IPS-15b (cell line): Measurements from ENCODE around the gene MTMR1.

Experiments used
- H3K27me3 ChIP-seq: one replicate; pipeline ENCODE4 v1.6.1; 2013; ENCODE audit warnings: low read length; ENCODE audit not compliant: control insufficient read depth, insufficient read depth
- H3K36me3 ChIP-seq: one replicate; pipeline ENCODE4 v1.6.1; 2013; ENCODE audit warnings: low read length; ENCODE audit not compliant: control insufficient read depth, insufficient read depth
- H3K4me1 ChIP-seq: one replicate; pipeline ENCODE4 v1.6.1; 2013; ENCODE audit warnings: mild to moderate bottlenecking, low read length; ENCODE audit not compliant: control insufficient read depth, insufficient read depth
- H3K4me3 ChIP-seq: one replicate; pipeline ENCODE4 v1.5.1; 2013; ENCODE audit warnings: low read depth, low read length
- H3K9ac ChIP-seq: one replicate; pipeline ENCODE4 v1.6.1; 2013; ENCODE audit warnings: low read depth, mild to moderate bottlenecking, low read length
- H3K9me3 ChIP-seq: one replicate; pipeline ENCODE4 v1.6.1; 2013; ENCODE audit warnings: mild to moderate bottlenecking, low read length; ENCODE audit not compliant: control insufficient read depth, insufficient read depth

The MTMR1 gene

GRCh38 chrX:150813922-150814321 lies 120.7 kb downstream of the MTMR1 start:
- Histone ChIP-seq H3K9me3 (no peaks in the 10 kb centered on the region), H3K27me3 (no peaks in the 10 kb centered on the region), H3K36me3 (no peaks in the 10 kb centered on the region), H3K9ac (no peak overlapping the region), H3K4me1 (no peaks in the 10 kb centered on the region), H3K4me3 (no peak overlapping the region)
